Lung (tissue), 12 donors: ENCODE data around the gene GBF1. TPM values are rescaled to one million over a fixed set of nuclear protein-coding genes. Genes with fewer than 3 reads are reported as not detected.

Source experiments
- ATAC-seq: fragments of 200-7000 bp; cut with Tn5 transposase; one replicate; pipeline ENCODE4 v1.9.1; 2020; ENCODE audit warnings: moderate number of reproducible peaks; ENCODE audit not compliant: insufficient read depth, low FRiP score
- DNase-seq, 3 donors: peaks; one replicate each; pipeline ENCODE4 v3.0.0-alpha.2; 2013 to 2017
- H3K27ac ChIP-seq, 2 donors: one replicate each; pipeline ENCODE4 v1.5.1; 2013; ENCODE audit warnings: mild to moderate bottlenecking in 2 of 2, moderate library complexity in 2 of 2, control low read depth in 1 of 2, inconsistent platforms in 1 of 2, low read depth in 1 of 2, low read length in 1 of 2
- H3K27me3 ChIP-seq, 3 donors: one replicate each; pipeline ENCODE4 v1.5.1; 2013; ENCODE audit warnings: low read length in 2 of 3; ENCODE audit not compliant: control insufficient read depth in 3 of 3, insufficient read depth in 3 of 3
- H3K36me3 ChIP-seq, 4 donors: one replicate each; pipeline ENCODE4 v1.5.1; 2013; ENCODE audit warnings: low read length in 4 of 4, mild to moderate bottlenecking in 1 of 4, moderate library complexity in 1 of 4; ENCODE audit not compliant: control insufficient read depth in 4 of 4, insufficient read depth in 4 of 4
- H3K4me1 ChIP-seq, 5 donors: one replicate each; pipeline ENCODE4 v1.5.1; 2013; ENCODE audit warnings: low read length in 5 of 5, mild to moderate bottlenecking in 2 of 5, moderate library complexity in 1 of 5; ENCODE audit not compliant: control insufficient read depth in 5 of 5, insufficient read depth in 5 of 5
- H3K4me3 ChIP-seq: one replicate; pipeline ENCODE4 v1.5.1; 2013; ENCODE audit warnings: mild to moderate bottlenecking, control low read depth, moderate library complexity
- H3K9ac ChIP-seq, 2 donors: one replicate each; pipeline ENCODE4 v1.5.1; 2013; ENCODE audit warnings: low read length in 2 of 2, control low read depth in 1 of 2; ENCODE audit not compliant: insufficient read depth in 1 of 2
- H3K9me3 ChIP-seq, 4 donors: one replicate each; pipeline ENCODE4 v1.5.1; 2013; ENCODE audit warnings: low read length in 3 of 4, mild to moderate bottlenecking in 1 of 4, moderate library complexity in 1 of 4; ENCODE audit not compliant: control insufficient read depth in 4 of 4, insufficient read depth in 3 of 4
- WGBS, 2 donors: extraction: QIAGEN DNeasy Blood & Tissue Kit; methylation state at CpG; one replicate each; pipeline ENCODE4 v1.1.7; 2013; 5-methylcytosine and 5-hydroxymethylcytosine counted together
- polyA plus RNA-seq, 2 donors: library from polyadenylated mRNA; stranded (reverse); fragments of 200-250 nt; gene quantifications; one replicate each; pipeline ENCODE4 v1.2.1, GENCODE V29; 2013
- total RNA-seq, 2 donors: library from RNA; depleted of rRNA in 1 of 2; stranded (reverse); fragments of >200 nt in 1 of 2; gene quantifications; one replicate each; pipeline ENCODE4 v1.2.1, GENCODE V29; 2014 to 2021
- TF ChIP-seq, protein P1 (sequence below): IDR thresholded peaks from 2 replicates; pipeline ENCODE4 v1.5.1; 2012; ENCODE audit warnings: mild to moderate bottlenecking; ENCODE audit errors: control extremely low read depth, extremely low read depth
- donor health status: control.
- donor health status: control.
- donor health status: Bipolar disorder and iron deficiency.
- donor health status: healthy.
- donor health status: DM: yes; HTN: yes; CAD: no.

The GBF1 gene
- total and polyA plus RNA-seq, 4 donors: 11.6 to 48.5 (median 25.4) TPM

DNA sequence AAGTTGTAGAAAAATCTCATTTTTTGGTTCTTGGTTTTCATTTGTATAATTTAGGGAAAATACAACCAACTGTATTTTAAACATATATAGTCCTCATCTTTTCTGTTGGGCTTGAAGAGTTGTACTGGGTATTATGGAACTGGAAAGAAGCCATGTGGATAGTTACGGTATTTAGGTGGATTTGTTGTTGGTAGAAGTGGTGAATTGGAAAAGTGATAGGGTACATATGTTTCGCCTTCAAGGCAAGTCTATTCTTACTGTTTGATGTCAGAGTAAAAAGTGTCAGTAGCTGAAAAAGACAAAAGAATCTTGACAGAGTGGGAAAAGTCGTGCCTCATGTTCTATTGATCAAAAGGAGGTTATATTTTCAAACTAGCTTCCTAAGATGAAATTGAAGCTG lies 64.6 kb downstream of the GBF1 start:
- H3K9me3 ChIP-seq: no peaks in the 10 kb centered on the region
- no peak for DNase-seq
- H3K27ac ChIP-seq: peak overlapping the region in 1 of 2 donors; percentile 13
- H3K27me3 ChIP-seq: no peaks in the 10 kb centered on the region
- TF ChIP-seq, protein P1, sequence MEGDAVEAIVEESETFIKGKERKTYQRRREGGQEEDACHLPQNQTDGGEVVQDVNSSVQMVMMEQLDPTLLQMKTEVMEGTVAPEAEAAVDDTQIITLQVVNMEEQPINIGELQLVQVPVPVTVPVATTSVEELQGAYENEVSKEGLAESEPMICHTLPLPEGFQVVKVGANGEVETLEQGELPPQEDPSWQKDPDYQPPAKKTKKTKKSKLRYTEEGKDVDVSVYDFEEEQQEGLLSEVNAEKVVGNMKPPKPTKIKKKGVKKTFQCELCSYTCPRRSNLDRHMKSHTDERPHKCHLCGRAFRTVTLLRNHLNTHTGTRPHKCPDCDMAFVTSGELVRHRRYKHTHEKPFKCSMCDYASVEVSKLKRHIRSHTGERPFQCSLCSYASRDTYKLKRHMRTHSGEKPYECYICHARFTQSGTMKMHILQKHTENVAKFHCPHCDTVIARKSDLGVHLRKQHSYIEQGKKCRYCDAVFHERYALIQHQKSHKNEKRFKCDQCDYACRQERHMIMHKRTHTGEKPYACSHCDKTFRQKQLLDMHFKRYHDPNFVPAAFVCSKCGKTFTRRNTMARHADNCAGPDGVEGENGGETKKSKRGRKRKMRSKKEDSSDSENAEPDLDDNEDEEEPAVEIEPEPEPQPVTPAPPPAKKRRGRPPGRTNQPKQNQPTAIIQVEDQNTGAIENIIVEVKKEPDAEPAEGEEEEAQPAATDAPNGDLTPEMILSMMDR: no peak
- no peak overlapping the region for H3K9ac ChIP-seq
- peaks cover 0 to 60% (median 7%) of the 10 kb centered on the region in 5 donors for H3K4me1 ChIP-seq
- no peak for ATAC-seq
- 88 to 91% methylated on average over 3 of the region's 3 CpGs for WGBS, 2 donors
- H3K4me3 ChIP-seq: no peak overlapping the region
- no peaks in the 10 kb centered on the region for H3K36me3 ChIP-seq

DNA sequence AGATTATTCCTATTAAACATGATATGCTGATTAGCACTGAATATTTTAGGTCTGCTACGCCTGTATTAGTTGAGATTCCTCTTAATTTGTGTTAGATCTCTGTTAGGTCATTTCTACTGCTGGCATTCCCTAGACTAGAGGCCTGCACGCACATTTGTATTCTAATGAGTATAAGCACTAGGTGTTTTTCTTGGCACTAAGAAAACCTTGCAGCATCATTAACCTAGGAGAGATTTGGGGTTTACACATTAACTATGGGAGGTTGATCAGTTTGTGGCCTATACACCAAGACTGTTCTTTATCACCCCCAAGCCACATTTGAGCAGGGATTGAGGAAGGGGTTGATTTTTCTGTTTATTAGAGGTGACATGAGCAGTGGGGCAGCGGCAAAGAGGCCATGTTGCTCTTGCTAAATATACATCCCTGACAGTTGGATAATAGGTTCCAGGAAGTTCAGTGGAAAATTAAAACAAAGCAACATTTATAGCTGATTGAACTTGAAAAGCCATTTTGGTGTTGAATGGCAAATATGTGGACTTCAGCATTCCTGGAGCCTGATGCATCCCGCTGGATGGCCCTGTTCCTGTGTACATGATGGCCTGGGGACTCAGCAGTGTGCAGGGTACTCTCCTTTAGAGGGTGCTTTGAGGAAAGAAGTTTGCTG lies 65.2 kb downstream of the GBF1 start:
- H3K27ac ChIP-seq: peak overlapping the region in 1 of 2 donors; percentile 13
- peaks cover 0 to 60% (median 7%) of the 10 kb centered on the region in 5 donors for H3K4me1 ChIP-seq
- no peaks in the 10 kb centered on the region for H3K9me3 ChIP-seq
- ATAC-seq (no peak), DNase-seq (peak in 2 of 3 donors; percentile 14)
- 75 to 83% methylated on average over 4 of the region's 4 CpGs for WGBS, 2 donors
- H3K9ac ChIP-seq: no peak overlapping the region
- TF ChIP-seq, protein P1: no peak
- peaks cover 0 to 3% (median 0%) of the 10 kb centered on the region in 4 donors for H3K36me3 ChIP-seq
- H3K27me3 ChIP-seq: no peaks in the 10 kb centered on the region
- H3K4me3 ChIP-seq: no peak overlapping the region

GRCh38 chr10:102311025-102311420 lies 65.7 kb downstream of the GBF1 start:
- ATAC-seq: no peak
- no peak overlapping the region for H3K9ac ChIP-seq
- TF ChIP-seq, protein P1: no peak

DNA sequence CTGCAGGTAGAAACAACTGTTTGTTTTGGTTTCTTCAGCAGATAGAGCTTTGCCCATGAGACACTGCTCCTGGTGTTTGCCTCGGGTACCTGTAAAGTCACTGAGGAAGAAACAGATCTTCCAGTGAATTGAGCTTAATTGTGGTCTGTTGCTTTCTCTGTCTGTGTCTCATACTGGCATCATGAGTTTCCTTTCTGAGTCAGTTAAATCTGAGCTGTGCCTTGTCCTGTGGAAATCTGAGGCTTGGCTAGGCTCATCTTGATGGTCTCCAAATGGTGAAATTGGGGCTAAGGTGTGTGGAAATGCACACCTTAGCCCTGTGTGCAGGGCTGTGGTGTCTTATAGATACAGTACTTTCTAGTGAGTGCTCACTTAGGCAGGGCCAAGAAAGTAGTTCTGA lies 67.4 kb downstream of the GBF1 start:
- TF ChIP-seq, protein P1: no peak
- WGBS, 2 donors: 62 to 86% methylated on average over 1 of the region's 1 CpG
- Histone ChIP-seq H3K27ac (peak overlapping the region in 1 of 2 donors; percentile 49), H3K27me3 (no peaks in the 10 kb centered on the region), H3K4me3 (no peak overlapping the region), H3K4me1 (peaks cover 0 to 46% (median 7%) of the 10 kb centered on the region in 5 donors), H3K9me3 (no peaks in the 10 kb centered on the region), H3K9ac (no peak overlapping the region), H3K36me3 (peaks cover 0 to 4% (median 0%) of the 10 kb centered on the region in 4 donors)
- DNase-seq (no peak), ATAC-seq (no peak)

More at GRCh38 chr10:102311025-102311420, 65.7 kb downstream of the GBF1 start:
- Histone ChIP-seq H3K4me1 (peaks cover 0 to 56% (median 7%) of the 10 kb centered on the region in 5 donors), H3K4me3 (no peak overlapping the region), H3K27ac (no peak overlapping the region), H3K36me3 (peaks cover 0 to 4% (median 0%) of the 10 kb centered on the region in 4 donors), H3K9me3 (no peaks in the 10 kb centered on the region), H3K27me3 (no peaks in the 10 kb centered on the region)
- 75 to 86% methylated on average over 3 of the region's 3 CpGs for WGBS, 2 donors
- no peak for DNase-seq
